Measurements from ENCODE around the gene VPS26C. TPM values are rescaled to one million over a fixed set of nuclear protein-coding genes. Genes with fewer than 3 reads are reported as not detected.

The VPS26C gene
- total RNA-seq, 1 experiment from 2014 or later: 42.1 TPM

- TF ChIP-seq CTCF (IDR thresholded peaks at IDR 0.05 in 2 of 3, conservative IDR thresholded peaks at IDR 0.05 in 1 of 3; ENCODE audit: borderline replicate concordance in 1 of 3, insufficient read depth in 1 of 3, low read depth in 2 of 3, low read length in 2 of 3) (no peak), SP1 (IDR thresholded peaks at IDR 0.05; ENCODE audit: low read depth) (no peak), EZH2phosphoT487 (IDR thresholded peaks at IDR 0.05; ENCODE audit: borderline replicate concordance) (no peak)
Measured at GRCh38 chr21:37273911-37274690, 7.0 kb upstream of the VPS26C start (continued).

- ChIA-PET POLR2A (no interaction called here), CTCF (no interaction called here), RAD21 (ENCODE audit: low non-redundant PET in 1 of 2, low total read pairs in 2 of 2, uncharacterized antibody in 2 of 2, unreplicated experiment in 2 of 2) (no interaction called here)
- intact Hi-C loops (cut with micrococcal nuclease): no loop called here
- Histone ChIP-seq H4K20me1 (ENCODE audit: insufficient read depth) (no peaks in the 10 kb centered on the region), H3K79me2 (ENCODE audit: insufficient read depth, low read length) (0 out of 2 replicates have a peak, but pooled peaks cover 3% of the 10 kb centered on the region), H3K4me2 (ENCODE audit: low read length) (no peak overlapping the region), H2AFZ (ENCODE audit: low read depth, low read length, poor library complexity, severe bottlenecking) (peak overlapping the region; percentile 58), H3K9me3 (ENCODE audit: control insufficient read depth in 1 of 2, insufficient read depth in 1 of 2, low read depth in 1 of 2, low read length in 2 of 2) (no peaks in the 10 kb centered on the region), H3K4me1 (ENCODE audit: control insufficient read depth in 1 of 2, insufficient read depth in 2 of 2, low read length in 2 of 2) (peaks cover 0 to 3% of the 10 kb centered on the region in 2 experiments; a peak in 2 of 4 replicates), H3K9ac (ENCODE audit: low read length) (no peak overlapping the region), H3K27ac (ENCODE audit: low read depth, low read length) (no peak overlapping the region), H3K27me3 (ENCODE audit: insufficient read depth, low read length) (no peaks in the 10 kb centered on the region), H3K36me3 (ENCODE audit: control insufficient read depth in 1 of 2, insufficient read depth in 2 of 2, low read length in 2 of 2) (no peaks in the 10 kb centered on the region), H3K4me3 (replicated peaks in 1 of 2; ENCODE audit: low read depth in 1 of 2, low read length in 2 of 2) (no peak overlapping the region), H3K9me2 (ENCODE audit: insufficient read depth) (no peaks in the 10 kb centered on the region)
- ATAC-seq (no peak), DNase-seq (ENCODE audit: low read depth, low spot score) (no peak)
- TF ChIP-seq SP1 (IDR thresholded peaks at IDR 0.05; ENCODE audit: low read depth) (no peak), JUND (IDR thresholded peaks at IDR 0.05) (no peak)
- no TSS peak for BruUV-seq (replicated peaks)
Measured at GRCh38 chr21:37273440-37273839, 6.3 kb upstream of the VPS26C start.

- POLR2A ChIA-PET: no interaction called here
- Histone ChIP-seq H4K20me1 (ENCODE audit: insufficient read depth) (no peaks in the 10 kb centered on the region), H3K27me3 (ENCODE audit: insufficient read depth, low read length) (no peaks in the 10 kb centered on the region), H3K9ac (ENCODE audit: low read length) (no peak overlapping the region), H3K36me3 (ENCODE audit: control insufficient read depth in 1 of 2, insufficient read depth in 2 of 2, low read length in 2 of 2) (no peaks in the 10 kb centered on the region), H3K4me2 (ENCODE audit: low read length) (no peak overlapping the region), H3K27ac (ENCODE audit: low read depth, low read length) (no peak overlapping the region), H3K79me2 (ENCODE audit: insufficient read depth, low read length) (0 out of 2 replicates have a peak, but pooled peaks cover 3% of the 10 kb centered on the region), H2AFZ (ENCODE audit: low read depth, low read length, poor library complexity, severe bottlenecking) (no peak overlapping the region), H3K9me2 (ENCODE audit: insufficient read depth) (no peaks in the 10 kb centered on the region), H3K4me3 (replicated peaks in 1 of 2; ENCODE audit: low read depth in 1 of 2, low read length in 2 of 2) (no peak overlapping the region), H3K4me1 (ENCODE audit: control insufficient read depth in 1 of 2, insufficient read depth in 2 of 2, low read length in 2 of 2) (peaks cover 0 to 8% of the 10 kb centered on the region in 2 experiments; a peak in 2 of 4 replicates), H3K9me3 (ENCODE audit: control insufficient read depth in 1 of 2, insufficient read depth in 1 of 2, low read depth in 1 of 2, low read length in 2 of 2) (no peaks in the 10 kb centered on the region)
- intact Hi-C loops (cut with micrococcal nuclease): no loop called here
- no peak for ATAC-seq
- BruUV-seq (replicated peaks): no TSS peak
- RAD21 ChIA-PET (ENCODE audit: low non-redundant PET in 1 of 2, low total read pairs in 2 of 2, uncharacterized antibody in 2 of 2, unreplicated experiment in 2 of 2): no interaction called here
- CTCF ChIA-PET: no interaction called here
- no peak for DNase-seq (ENCODE audit: low read depth, low spot score)
- TF ChIP-seq ZBTB33 (IDR thresholded peaks at IDR 0.05; ENCODE audit: extremely low read depth, insufficient replicate concordance, low read length) (no peak), ELF1 (IDR thresholded peaks at IDR 0.05; ENCODE audit: borderline replicate concordance, low read depth) (no peak), EZH2 (IDR thresholded peaks at IDR 0.05) (no peak), SP1 (IDR thresholded peaks at IDR 0.05; ENCODE audit: low read depth) (no peak), CTCF (IDR thresholded peaks at IDR 0.05 in 2 of 3, conservative IDR thresholded peaks at IDR 0.05 in 1 of 3; ENCODE audit: borderline replicate concordance in 1 of 3, insufficient read depth in 1 of 3, low read depth in 2 of 3, low read length in 2 of 3) (no peak), CEBPB (IDR thresholded peaks at IDR 0.05; ENCODE audit: low read depth) (no peak), RAD21 (IDR thresholded peaks at IDR 0.05; ENCODE audit: low read depth) (no peak), FOSL1 (IDR thresholded peaks at IDR 0.05; ENCODE audit: low read depth) (no peak)
Measured at GRCh38 chr21:37272897-37273296, 5.8 kb upstream of the VPS26C start.
